GM21786 (cell line): ENCODE data around the gene HOXA3.

Experiments
- ATAC-seq: cut with Tn5 transposase; IDR thresholded peaks from one replicate; pipeline ENCODE4 v1.9.1; 2021; ENCODE audit not compliant: unreplicated experiment

HOXA3 gene

DNA sequence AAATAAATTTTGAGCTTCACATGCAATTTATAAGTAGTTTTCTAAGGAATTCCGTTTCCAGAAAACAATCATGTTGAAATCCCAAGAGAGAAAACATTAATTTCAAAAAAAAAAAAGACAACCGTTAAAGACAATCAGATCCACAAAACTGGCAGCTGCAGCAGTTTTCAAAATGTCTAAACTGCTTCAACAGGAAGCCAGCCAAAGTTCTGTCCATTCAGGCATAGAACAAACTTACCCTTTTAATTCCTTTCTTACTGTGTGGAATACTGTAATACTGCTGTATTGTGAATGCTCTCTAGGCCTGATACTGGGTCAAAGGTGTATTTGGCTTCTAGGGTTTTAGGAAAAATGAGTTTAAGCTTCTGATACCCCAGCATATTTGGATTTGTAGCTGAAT, 88.2 kb downstream of the HOXA3 start:
- no peak for ATAC-seq

DNA sequence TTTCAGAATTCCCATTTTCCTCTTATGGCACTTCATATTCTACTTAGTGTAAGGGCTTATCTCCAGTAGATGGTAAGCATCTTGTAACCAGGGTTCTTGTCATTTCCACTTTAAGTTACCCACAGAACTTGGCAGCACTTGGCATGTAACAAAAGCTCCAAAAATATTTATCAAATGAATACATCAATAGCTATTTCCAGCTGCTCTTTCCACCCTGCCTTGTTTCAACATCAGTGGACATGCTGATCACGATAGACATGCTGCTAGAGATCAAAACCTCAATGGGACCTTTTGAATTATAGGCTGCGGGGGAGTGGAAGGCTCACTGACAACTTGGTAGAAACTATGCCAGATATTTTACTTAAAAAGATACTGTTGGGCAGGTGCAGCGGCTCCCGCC, 89.4 kb downstream of the HOXA3 start:
- no peak for ATAC-seq
